Upper lobe of left lung (tissue), 4 donors: Measurements from ENCODE around the gene GPX1.

Source experiments
- CTCF ChIP-seq, 6 experiments: fragments of 450-650 bp in 4 of 6; fragments of 200-600 bp in 2 of 6; sonication (generic) in 2 of 6; IDR thresholded peaks; one replicate each; pipeline ENCODE4 v1.5.1; 2016 to 2019; ENCODE audit warnings: antibody characterized with exemption in 6 of 6
- EP300 ChIP-seq, 4 donors: sonication (generic); formaldehyde crosslinking; IDR thresholded peaks; one replicate each; pipeline ENCODE4 v1.5.1; 2017; ENCODE audit warnings: antibody characterized with exemption in 4 of 4, control low read depth in 2 of 4
- POLR2A ChIP-seq, 4 donors: fragments of 450-650 bp; IDR thresholded peaks; one replicate each; pipeline ENCODE4 v1.5.1; 2016 to 2017; ENCODE audit warnings: antibody characterized with exemption in 4 of 4, mild to moderate bottlenecking in 2 of 4

- TF ChIP-seq EP300 (IDR thresholded peaks at IDR 0.05) = no peak
- TF ChIP-seq CTCF (IDR thresholded peaks at IDR 0.05) = no peak
- TF ChIP-seq POLR2A (IDR thresholded peaks at IDR 0.05) = no peak
Measured at GRCh38 chr3:49362561-49362960, 4.4 kb upstream of the GPX1 start.
